HepG2 (cell line): ENCODE results near the gene SH2D7. TPM values are rescaled to one million over a fixed set of nuclear protein-coding genes. Genes with fewer than 3 reads are reported as not detected.

ENCODE experiments used
- ATAC-seq: fragments of 200-7000 bp; cut with Tn5 transposase; 3 replicates; pipeline ENCODE4 v1.9.1; 2020; ENCODE audit warnings: mild to moderate bottlenecking, moderate library complexity
- BruUV-seq: library from RNA; stranded (reverse); fragments of 400-500 nt; replicated peaks from 2 replicates; lab custom pipeline; 2021; lab: Mats Ljungman, UMichigan
- CTCF ChIA-PET: fragments of 300-600 bp; formaldehyde crosslinking; extraction: SDS; loops from one replicate; lab custom pipeline; 2021; ENCODE audit warnings: low total read pairs, inconsistent platforms, low intra/inter-chr PET ratio; lab: Yijun Ruan, JAX
- POLR2A ChIA-PET: fragments of 350-600 bp; sonication (Branson Sonifier 250); formaldehyde crosslinking; loops from one replicate; lab custom pipeline; 2020; ENCODE audit warnings: antibody characterized with exemption, inconsistent platforms; lab: Yijun Ruan, JAX
- DNase-seq: peaks from one replicate; pipeline ENCODE4 v3.0.0-alpha.2; 2015; ENCODE audit warnings: low spot score
- FAIRE-seq: peaks from 3 replicates; lab custom pipeline; 2011; peaks lifted over from hg19 to GRCh38; lab: Jason Lieb, UNC
- H2AFZ ChIP-seq: one replicate; pipeline ENCODE4 v1.6.1; 2011; ENCODE audit warnings: low read length, inconsistent platforms
- H3K27ac ChIP-seq: fragments of 300-600 bp; 3 replicates; pipeline ENCODE4 v1.8.0; 2011; ENCODE audit warnings: mixed run types, mild to moderate bottlenecking, mixed read lengths, low read length, inconsistent platforms; ENCODE audit not compliant: insufficient read depth; ENCODE audit errors: extremely low read length
- H3K27me3 ChIP-seq, 2 experiments: fragments of 200-600 bp in 1 of 2; 2 replicates in 1 of 2; 3 replicates in 1 of 2; pipeline versions ENCODE4 v1.6.0 to v1.8.0; 2011; ENCODE audit warnings: low read length in 2 of 2, mild to moderate bottlenecking in 2 of 2, moderate library complexity in 2 of 2, inconsistent platforms in 1 of 2; ENCODE audit not compliant: insufficient read depth in 2 of 2, control insufficient read depth in 1 of 2
- H3K36me3 ChIP-seq, 2 experiments: fragments of 200-600 bp in 1 of 2; replicated peaks in 1 of 2; 2 replicates in 1 of 2; 3 replicates in 1 of 2; pipeline versions ENCODE4 v1.5.1 to v1.8.0; 2011; ENCODE audit warnings: low read length in 2 of 2, inconsistent platforms in 1 of 2; ENCODE audit not compliant: insufficient read depth in 2 of 2, control insufficient read depth in 1 of 2
- H3K4me1 ChIP-seq: 2 replicates; pipeline ENCODE4 v1.5.1; 2012; ENCODE audit warnings: low read length, inconsistent platforms; ENCODE audit not compliant: insufficient read depth
- H3K4me2 ChIP-seq: 2 replicates; pipeline ENCODE4 v1.6.0; 2011; ENCODE audit warnings: low read depth, low read length, inconsistent platforms
- H3K4me3 ChIP-seq, 3 experiments: fragments of 200-600 bp in 1 of 3; sonication (generic), shearing (Covaris generic) in 1 of 3; replicated peaks in 1 of 3; 2 replicates each; pipeline ENCODE4 v1.5.1; 2011 to 2016; ENCODE audit warnings: low read length in 3 of 3, inconsistent platforms in 2 of 3, low read depth in 2 of 3, mild to moderate bottlenecking in 2 of 3, control low read depth in 1 of 3, mixed read lengths in 1 of 3; ENCODE audit not compliant: insufficient read depth in 1 of 3
- H3K79me2 ChIP-seq: one replicate; pipeline ENCODE4 v1.6.1; 2011; ENCODE audit warnings: low read length, inconsistent platforms; ENCODE audit not compliant: insufficient read depth
- H3K9ac ChIP-seq: 2 replicates; pipeline ENCODE4 v1.6.0; 2011; ENCODE audit warnings: mild to moderate bottlenecking, low read depth, low read length, inconsistent platforms; ENCODE audit not compliant: insufficient read depth
- H3K9me3 ChIP-seq: 2 replicates; pipeline ENCODE4 v1.5.1; 2012; ENCODE audit warnings: mild to moderate bottlenecking, low read length
- H4K20me1 ChIP-seq: 2 replicates; pipeline ENCODE4 v1.6.0; 2011; ENCODE audit warnings: inconsistent platforms, mild to moderate bottlenecking, low read length, moderate library complexity; ENCODE audit not compliant: insufficient read depth
- CEBPG ChIP-seq: IDR thresholded peaks from 2 replicates; pipeline ENCODE4 v1.6.1; 2016
- CSRNP1 ChIP-seq: sonication (generic); formaldehyde crosslinking; IDR thresholded peaks from 2 replicates; pipeline ENCODE4 v1.8.1; 2023; ENCODE audit warnings: mild to moderate bottlenecking, missing genetic modification reagents
- ELF3 ChIP-seq: IDR thresholded peaks from 2 replicates; pipeline ENCODE4 v1.6.1; 2016; ENCODE audit warnings: missing genetic modification reagents, missing compliant biosample characterization
- IRX3 ChIP-seq: sonication (generic); formaldehyde crosslinking; IDR thresholded peaks from 2 replicates; pipeline ENCODE4 v1.8.1; 2023; ENCODE audit warnings: mild to moderate bottlenecking, low read depth, missing genetic modification reagents, borderline replicate concordance
- ISL2 ChIP-seq: sonication (generic); formaldehyde crosslinking; IDR thresholded peaks from 2 replicates; pipeline ENCODE4 v1.5.0; 2020; ENCODE audit warnings: missing genetic modification reagents
- MEIS1 ChIP-seq: sonication (generic); formaldehyde crosslinking; IDR thresholded peaks from 2 replicates; pipeline ENCODE4 v1.9.0; 2021; ENCODE audit warnings: mild to moderate bottlenecking, missing genetic modification reagents, moderate library complexity, borderline replicate concordance
- NFKBIZ ChIP-seq: IDR thresholded peaks from 2 replicates; pipeline ENCODE4 v1.6.1; 2018; ENCODE audit warnings: missing genetic modification reagents, missing compliant biosample characterization
- NR2F6 ChIP-seq, 2 experiments: IDR thresholded peaks; 2 replicates each; pipeline ENCODE4 v1.6.1; 2016; ENCODE audit warnings: antibody characterized with exemption in 1 of 2, mild to moderate bottlenecking in 1 of 2
- PBX2 ChIP-seq: IDR thresholded peaks from 2 replicates; pipeline ENCODE4 v1.6.1; 2016; ENCODE audit warnings: control low read depth
- RAD21 ChIP-seq: fragments of 450-650 bp; formaldehyde crosslinking; IDR thresholded peaks from 2 replicates; pipeline ENCODE4 v1.5.0; 2020; ENCODE audit warnings: mild to moderate bottlenecking
- RAD51 ChIP-seq: fragments of 450-650 bp; IDR thresholded peaks from 2 replicates; pipeline ENCODE4 v1.6.1; 2016; ENCODE audit warnings: borderline replicate concordance
- U2AF1 ChIP-seq: fragments of 200-400 bp; formaldehyde crosslinking; optimal IDR thresholded peaks from 2 replicates; pipeline ENCODE3; 2017; ENCODE audit warnings: mild to moderate bottlenecking, low read depth, low read length
- ZBTB34 ChIP-seq: sonication (generic); formaldehyde crosslinking; IDR thresholded peaks from 2 replicates; pipeline ENCODE4 v1.8.0; 2022; ENCODE audit warnings: mild to moderate bottlenecking, missing genetic modification reagents
- ZFAT ChIP-seq: sonication (generic); formaldehyde crosslinking; conservative IDR thresholded peaks from 2 replicates; pipeline ENCODE4 v1.8.1; 2023; ENCODE audit warnings: missing genetic modification reagents, inconsistent platforms
- ZFP82 ChIP-seq: sonication (generic); formaldehyde crosslinking; IDR thresholded peaks from 2 replicates; pipeline ENCODE4 v1.5.1; 2020; ENCODE audit warnings: mild to moderate bottlenecking, missing genetic modification reagents, borderline replicate concordance
- ZNF160 ChIP-seq: sonication (generic); formaldehyde crosslinking; IDR thresholded peaks from 2 replicates; pipeline ENCODE4 v1.8.0; 2022; ENCODE audit warnings: mild to moderate bottlenecking, inconsistent platforms, missing genetic modification reagents
- ZNF20 ChIP-seq: sonication (generic); formaldehyde crosslinking; IDR thresholded peaks from 2 replicates; pipeline ENCODE4 v1.4.0; 2020; ENCODE audit warnings: mild to moderate bottlenecking, moderate library complexity, missing genetic modification reagents
- ZNF414 ChIP-seq: sonication (generic); formaldehyde crosslinking; IDR thresholded peaks from 2 replicates; pipeline ENCODE4 v1.5.0; 2020; ENCODE audit warnings: missing genetic modification reagents
- ZNF569 ChIP-seq: sonication (generic); formaldehyde crosslinking; IDR thresholded peaks from 2 replicates; pipeline ENCODE4 v1.5.0; 2020; ENCODE audit warnings: mild to moderate bottlenecking, missing genetic modification reagents, moderate library complexity, borderline replicate concordance
- ZNF781 ChIP-seq: sonication (generic); formaldehyde crosslinking; IDR thresholded peaks from 2 replicates; pipeline ENCODE4 v1.5.1; 2020; ENCODE audit warnings: borderline replicate concordance, mild to moderate bottlenecking, missing genetic modification reagents; ENCODE audit errors: not compliant biosample characterization
- ZNF792 ChIP-seq: IDR thresholded peaks from 2 replicates; pipeline ENCODE4 v1.6.1; 2016
- WGBS: methylation state at CpG from one replicate; pipeline ENCODE4 v1.1.6; 2017; ENCODE audit warnings: low lambda C conversion rate; 5-methylcytosine and 5-hydroxymethylcytosine counted together
- in situ Hi-C: cut with HindIII; loops from 2 replicates; pipeline ENCODE4 v1.10.0; 2017; ENCODE audit warnings: low pct_unique_long_range_greater_than_20kb; ENCODE audit not compliant: extremely low pct_ligation_motif_present
- intact Hi-C: fragments of 100-400 bp; cut with micrococcal nuclease; formaldehyde crosslinking; loops from one replicate; pipeline ENCODE4 v1.10.0; 2022; ENCODE audit not compliant: unreplicated experiment
- polyA plus RNA-seq, 8 experiments: library from polyadenylated mRNA; depleted of rRNA in 3 of 8; stranded (reverse) in 7 of 8; unstranded in 1 of 8; fragments of >200 nt; fragmentation: Illumina TruSeq in 4 of 8; extraction: Trizol in 4 of 8; gene quantifications; 2 replicates each; pipeline versions ENCODE4 v1.2.1 to v1.2.3, GENCODE V29; 2011 to 2016; ENCODE audit warnings: low read depth in 4 of 8, missing spikeins in 1 of 8, mixed read lengths in 1 of 8; ENCODE audit not compliant: insufficient read depth in 1 of 8
- total RNA-seq, 5 experiments: library from RNA; depleted of rRNA; stranded (reverse); fragments of >200 nt; fragmentation: Illumina TruSeq; extraction: Trizol; gene quantifications; 2 replicates each; pipeline ENCODE4 v1.2.3, GENCODE V29; 2016; ENCODE audit warnings: low read depth in 1 of 5

Gene SH2D7
- total and polyA plus RNA-seq, 2 of the 13 experiments (the other 11 are each of a cell fraction or from before 2014, with no cell fraction given): not detected

- TF ChIP-seq ZFAT (no peak), NR2F6 (IDR thresholded peaks at IDR 0.05) (no peak), NR2F6 (CRISPR knock-in tag; IDR thresholded peaks at IDR 0.05) (no peak), U2AF1 (no peak), RAD21 (CRISPR knock-in tag) (no peak), RAD51 (no peak), ZNF414 (CRISPR knock-in tag) (no peak), CEBPG (no peak), NFKBIZ (no peak)
- TF ChIP-seq, all 625 proteins: peak for 0
Observed at GRCh38 chr15:78045189-78045588, 47.2 kb upstream of the SH2D7 start (continued).

- ChIA-PET POLR2A (no interaction called here), CTCF (no interaction called here)
- Histone ChIP-seq H3K27ac (no peak overlapping the region), H3K9me3 (no peaks in the 10 kb centered on the region), H3K79me2 (no peaks in the 10 kb centered on the region), H3K4me2 (no peak overlapping the region), H2AFZ (no peak overlapping the region), H3K36me3 (peaks cover 3 to 18% of the 10 kb centered on the region in 2 experiments; a peak in 3 of 5 replicates), H3K9ac (no peak overlapping the region), H3K4me3 (no peak overlapping the region), H3K4me1 (peaks cover 19% of the 10 kb centered on the region), H4K20me1 (no peaks in the 10 kb centered on the region), H3K27me3 (no peaks in the 10 kb centered on the region)
- in situ Hi-C loops: no loop called here
- 96% methylated on average over 5 of the region's 5 CpGs for WGBS
- DNase-seq: no peak
- ATAC-seq: no peak
- FAIRE-seq: no peak
- intact Hi-C loops: no loop called here
- BruUV-seq: no TSS peak
- no peak for TF ChIP-seq CSRNP1 (CRISPR knock-in tag)
- no peak for TF ChIP-seq ELF3
- no peak for TF ChIP-seq ZBTB34 (CRISPR knock-in tag)
- TF ChIP-seq MEIS1 (CRISPR knock-in tag): no peak
- no peak for TF ChIP-seq PBX2 (CRISPR knock-in tag)
- TF ChIP-seq ZNF792 (CRISPR knock-in tag): no peak
- TF ChIP-seq ZNF569 (CRISPR knock-in tag): no peak
- no peak for TF ChIP-seq ZNF781 (CRISPR knock-in tag)
- no peak for TF ChIP-seq ZNF160
- no peak for TF ChIP-seq ZNF20 (CRISPR knock-in tag)
- TF ChIP-seq IRX3 (CRISPR knock-in tag): no peak
- TF ChIP-seq ZFP82 (CRISPR knock-in tag): no peak
- TF ChIP-seq ISL2 (CRISPR knock-in tag): no peak
Observed at GRCh38 chr15:78046796-78047341, 45.5 kb upstream of the SH2D7 start.
